Left ventricle myocardium inferior (tissue), 1 donor: Measurements from ENCODE around the gene BBS9. TPM values are rescaled to one million over a fixed set of nuclear protein-coding genes. Genes with fewer than 3 reads are reported as not detected.

Source experiments
- DNase-seq: peaks from one replicate; pipeline ENCODE4 v3.0.0-alpha.2; 2020
- H3K27ac ChIP-seq: fragments of 200-600 bp; replicated peaks from 2 replicates; pipeline ENCODE4 v1.8.0; 2021
- H3K27me3 ChIP-seq: fragments of 200-600 bp; 2 replicates; pipeline ENCODE4 v1.8.0; 2021; ENCODE audit warnings: low read depth
- H3K36me3 ChIP-seq: fragments of 200-600 bp; 2 replicates; pipeline ENCODE4 v1.8.0; 2021
- H3K4me1 ChIP-seq: fragments of 200-600 bp; 2 replicates; pipeline ENCODE4 v1.8.0; 2021
- H3K4me3 ChIP-seq: fragments of 200-600 bp; 2 replicates; pipeline ENCODE4 v1.8.0; 2021; ENCODE audit warnings: mild to moderate bottlenecking, moderate library complexity
- H3K9me3 ChIP-seq: fragments of 200-600 bp; replicated peaks from 2 replicates; pipeline ENCODE4 v1.8.0; 2021
- CTCF ChIP-seq: fragments of 200-600 bp; IDR thresholded peaks from 2 replicates; pipeline ENCODE4 v1.8.0; 2021; ENCODE audit warnings: antibody characterized with exemption, mild to moderate bottlenecking, borderline replicate concordance
- intact Hi-C: fragments of 100-400 bp; cut with micrococcal nuclease; formaldehyde crosslinking; loops from one replicate; pipeline ENCODE4 v1.11.0; 2022
- total RNA-seq: library from RNA; stranded (reverse); fragmentation: NEBNext Ultra II Directional; extraction: Animal tissue kit (Norgen Biotek cat#: 25700); gene quantifications from one replicate; pipeline ENCODE4 v1.2.1, GENCODE V29; 2021
- donor health status: DM: no; HTN: yes; CAD: no; lungs with severe emphysema.

The BBS9 gene
- total RNA-seq, 1 donor from 2014 or later: 13.7 TPM

GRCh38 chr7:33579673-33579960, 450.3 kb downstream of the BBS9 start:
- TF ChIP-seq CTCF: no peak
- H3K9me3 ChIP-seq: peaks cover 7% of the 10 kb centered on the region
- intact Hi-C loops: no loop called here
- DNase-seq: no peak
- no peaks in the 10 kb centered on the region for H3K36me3 ChIP-seq
- no peaks in the 10 kb centered on the region for H3K27me3 ChIP-seq
- no peak overlapping the region for H3K4me3 ChIP-seq
- H3K4me1 ChIP-seq: no peaks in the 10 kb centered on the region
- H3K27ac ChIP-seq: no peak overlapping the region

GRCh38 chr7:33581236-33581635, 451.9 kb downstream of the BBS9 start:
- Histone ChIP-seq H3K27ac (no peak overlapping the region), H3K9me3 (peaks cover 7% of the 10 kb centered on the region), H3K36me3 (no peaks in the 10 kb centered on the region), H3K27me3 (no peaks in the 10 kb centered on the region), H3K4me1 (no peaks in the 10 kb centered on the region), H3K4me3 (no peak overlapping the region)
- intact Hi-C loops: no loop called here
- DNase-seq: no peak
- TF ChIP-seq CTCF: no peak

- intact Hi-C loops: no loop called here
- Histone ChIP-seq H3K4me3 (no peak overlapping the region), H3K36me3 (no peaks in the 10 kb centered on the region), H3K9me3 (peaks cover 5% of the 10 kb centered on the region), H3K27ac (no peak overlapping the region), H3K4me1 (no peaks in the 10 kb centered on the region), H3K27me3 (no peaks in the 10 kb centered on the region)
- no peak for DNase-seq
- TF ChIP-seq CTCF: no peak
These were observed 452.7 kb downstream of the BBS9 start for GRCh38 chr7:33582104-33582503.

GRCh38 chr7:33582533-33582932, 453.2 kb downstream of the BBS9 start:
- TF ChIP-seq CTCF: no peak
- H3K36me3 ChIP-seq: no peaks in the 10 kb centered on the region
- no peak overlapping the region for H3K4me3 ChIP-seq
- DNase-seq: no peak
- no peaks in the 10 kb centered on the region for H3K27me3 ChIP-seq
- intact Hi-C loops: no loop called here
- H3K9me3 ChIP-seq: peaks cover under 1% of the 10 kb centered on the region
- H3K4me1 ChIP-seq: no peaks in the 10 kb centered on the region
- H3K27ac ChIP-seq: no peak overlapping the region

- TF ChIP-seq CTCF: no peak
- H3K36me3 ChIP-seq: no peaks in the 10 kb centered on the region
- H3K4me1 ChIP-seq: peaks cover 10% of the 10 kb centered on the region
- no peak overlapping the region for H3K4me3 ChIP-seq
- no peak for DNase-seq
- no peaks in the 10 kb centered on the region for H3K27me3 ChIP-seq
- intact Hi-C loops: no loop called here
- no peak overlapping the region for H3K27ac ChIP-seq
- H3K9me3 ChIP-seq: no peaks in the 10 kb centered on the region
These were observed 460.5 kb downstream of the BBS9 start for GRCh38 chr7:33589911-33590310.

GRCh38 chr7:33590916-33591315, 461.6 kb downstream of the BBS9 start:
- H3K9me3 ChIP-seq: no peaks in the 10 kb centered on the region

More at GRCh38 chr7:33590916-33591315, 461.6 kb downstream of the BBS9 start:
- no peak for TF ChIP-seq CTCF
- no peak overlapping the region for H3K4me3 ChIP-seq
- no peaks in the 10 kb centered on the region for H3K27me3 ChIP-seq
- no peak overlapping the region for H3K27ac ChIP-seq
- no peak for DNase-seq
- peaks cover 10% of the 10 kb centered on the region for H3K4me1 ChIP-seq
- no peaks in the 10 kb centered on the region for H3K36me3 ChIP-seq
- intact Hi-C loops: no loop called here
